Osteoblast (primary cell): Measurements from ENCODE around the gene AKAP6. TPM values are rescaled to one million over a fixed set of nuclear protein-coding genes. Genes with fewer than 3 reads are reported as not detected.

Experiments
- DNase-seq: peaks from one replicate; pipeline ENCODE4 v3.0.0; 2011; ENCODE audit warnings: low spot score, mixed read lengths; ENCODE audit not compliant: insufficient read length; ENCODE audit errors: missing footprints
- H2AFZ ChIP-seq: 2 replicates; pipeline ENCODE4 v1.6.0; 2011; ENCODE audit warnings: mild to moderate bottlenecking, low read length
- H3K27ac ChIP-seq: 2 replicates; pipeline ENCODE4 v1.5.1; 2011; ENCODE audit warnings: mild to moderate bottlenecking, low read depth, low read length, moderate library complexity
- H3K27me3 ChIP-seq: 2 replicates; pipeline ENCODE4 v1.6.0; 2012; ENCODE audit warnings: mild to moderate bottlenecking, control low read depth, inconsistent platforms, low read length, moderate library complexity; ENCODE audit not compliant: insufficient read depth
- H3K36me3 ChIP-seq: 2 replicates; pipeline ENCODE4 v1.5.1; 2011; ENCODE audit warnings: mild to moderate bottlenecking, low read length, control low read depth, moderate library complexity; ENCODE audit not compliant: insufficient read depth
- H3K4me1 ChIP-seq: 2 replicates; pipeline ENCODE4 v1.5.1; 2011; ENCODE audit warnings: mild to moderate bottlenecking, low read length, control low read depth, moderate library complexity; ENCODE audit not compliant: insufficient read depth
- H3K4me2 ChIP-seq: 2 replicates; pipeline ENCODE4 v1.6.0; 2011; ENCODE audit warnings: mild to moderate bottlenecking, low read length; ENCODE audit not compliant: insufficient read depth
- H3K4me3 ChIP-seq: fragments of 200-600 bp; sonication (generic); 3 replicates; pipeline ENCODE4 v1.5.1; 2012; ENCODE audit warnings: mild to moderate bottlenecking, low read length, inconsistent platforms; ENCODE audit not compliant: insufficient read depth
- H3K79me2 ChIP-seq: 2 replicates; pipeline ENCODE4 v1.6.0; 2012; ENCODE audit warnings: mild to moderate bottlenecking, low read length, control low read depth, inconsistent platforms; ENCODE audit not compliant: insufficient read depth
- H3K9me3 ChIP-seq: 2 replicates; pipeline ENCODE4 v1.5.1; 2011; ENCODE audit warnings: low read depth, low read length, control low read depth
- H4K20me1 ChIP-seq: 2 replicates; pipeline ENCODE4 v1.6.0; 2012; ENCODE audit warnings: mild to moderate bottlenecking, low read length, control low read depth; ENCODE audit not compliant: insufficient read depth
- CTCF ChIP-seq: IDR thresholded peaks from 2 replicates; pipeline ENCODE4 v1.5.1; 2011; ENCODE audit warnings: mild to moderate bottlenecking, low read depth, low read length, moderate library complexity; ENCODE audit errors: extremely low read depth
- total RNA-seq: library from RNA; depleted of rRNA; stranded (reverse); fragments of >200 nt; gene quantifications from 2 replicates; pipeline ENCODE4 v1.2.3, GENCODE V29; 2012

AKAP6 gene
- total RNA-seq, 1 donor: 2.2 TPM

GRCh38 chr14:32688941-32689340, 359.8 kb downstream of the AKAP6 start:
- no peaks in the 10 kb centered on the region for H3K9me3 ChIP-seq
- peaks cover 9% of the 10 kb centered on the region for H3K4me1 ChIP-seq
- no peak overlapping the region for H3K27ac ChIP-seq
- H3K27me3 ChIP-seq: no peaks in the 10 kb centered on the region
- no peak overlapping the region for H3K4me3 ChIP-seq
- no peak overlapping the region for H3K4me2 ChIP-seq
- TF ChIP-seq CTCF: no peak
- H3K79me2 ChIP-seq: no peaks in the 10 kb centered on the region
- no peaks in the 10 kb centered on the region for H3K36me3 ChIP-seq
- H2AFZ ChIP-seq: no peak overlapping the region
- no peak for DNase-seq
- H4K20me1 ChIP-seq: no peaks in the 10 kb centered on the region

- Histone ChIP-seq H4K20me1 (no peaks in the 10 kb centered on the region), H3K36me3 (no peaks in the 10 kb centered on the region), H3K27ac (no peak overlapping the region), H3K4me2 (peak overlapping the region; percentile 5), H3K4me1 (peaks cover 13% of the 10 kb centered on the region), H3K9me3 (no peaks in the 10 kb centered on the region), H2AFZ (no peak overlapping the region), H3K4me3 (no peak overlapping the region), H3K79me2 (no peaks in the 10 kb centered on the region), H3K27me3 (no peaks in the 10 kb centered on the region)
- DNase-seq: no peak
- TF ChIP-seq CTCF: no peak
Measured at GRCh38 chr14:32692441-32692840, 363.3 kb downstream of the AKAP6 start.

GRCh38 chr14:32693114-32693513, 364.0 kb downstream of the AKAP6 start:
- Histone ChIP-seq H3K4me1 (peaks cover 19% of the 10 kb centered on the region), H3K36me3 (no peaks in the 10 kb centered on the region), H3K27ac (no peak overlapping the region), H2AFZ (no peak overlapping the region), H3K27me3 (no peaks in the 10 kb centered on the region), H3K9me3 (no peaks in the 10 kb centered on the region), H3K79me2 (no peaks in the 10 kb centered on the region), H3K4me3 (no peak overlapping the region), H4K20me1 (no peaks in the 10 kb centered on the region), H3K4me2 (peak overlapping the region; percentile 5)
- no peak for DNase-seq
- TF ChIP-seq CTCF: no peak

GRCh38 chr14:32694795-32695449, 365.8 kb downstream of the AKAP6 start:
- no peaks in the 10 kb centered on the region for H4K20me1 ChIP-seq
- no peaks in the 10 kb centered on the region for H3K79me2 ChIP-seq
- no peak overlapping the region for H3K4me3 ChIP-seq
- no peak overlapping the region for H3K27ac ChIP-seq
- no peaks in the 10 kb centered on the region for H3K36me3 ChIP-seq
- H3K4me2 ChIP-seq: no peak overlapping the region
- DNase-seq: no peak
- no peaks in the 10 kb centered on the region for H3K27me3 ChIP-seq
- peaks cover 23% of the 10 kb centered on the region for H3K4me1 ChIP-seq
- TF ChIP-seq CTCF: no peak
- H2AFZ ChIP-seq: no peak overlapping the region
- H3K9me3 ChIP-seq: no peaks in the 10 kb centered on the region
